Activated effector memory CD4-positive, alpha-beta T cell treated with anti-CD3 and anti-CD28 coated beads, Interleukin-2, amount 50 U/mL, for 16 hours (primary cell): ENCODE data around the gene GFPT1.
A peak's percentile ranks its signal among the peaks of the same experiment; 100 is the strongest.
"Not testable (repeated sequence)": the region's sequence is repeated elsewhere in the genome, so short reads cannot be mapped to it uniquely, and the experiment has no call there.

Source experiments
- DNase-seq: peaks from one replicate; pipeline ENCODE4 v3.0.0-alpha.2; 2020

The GFPT1 gene

DNA sequence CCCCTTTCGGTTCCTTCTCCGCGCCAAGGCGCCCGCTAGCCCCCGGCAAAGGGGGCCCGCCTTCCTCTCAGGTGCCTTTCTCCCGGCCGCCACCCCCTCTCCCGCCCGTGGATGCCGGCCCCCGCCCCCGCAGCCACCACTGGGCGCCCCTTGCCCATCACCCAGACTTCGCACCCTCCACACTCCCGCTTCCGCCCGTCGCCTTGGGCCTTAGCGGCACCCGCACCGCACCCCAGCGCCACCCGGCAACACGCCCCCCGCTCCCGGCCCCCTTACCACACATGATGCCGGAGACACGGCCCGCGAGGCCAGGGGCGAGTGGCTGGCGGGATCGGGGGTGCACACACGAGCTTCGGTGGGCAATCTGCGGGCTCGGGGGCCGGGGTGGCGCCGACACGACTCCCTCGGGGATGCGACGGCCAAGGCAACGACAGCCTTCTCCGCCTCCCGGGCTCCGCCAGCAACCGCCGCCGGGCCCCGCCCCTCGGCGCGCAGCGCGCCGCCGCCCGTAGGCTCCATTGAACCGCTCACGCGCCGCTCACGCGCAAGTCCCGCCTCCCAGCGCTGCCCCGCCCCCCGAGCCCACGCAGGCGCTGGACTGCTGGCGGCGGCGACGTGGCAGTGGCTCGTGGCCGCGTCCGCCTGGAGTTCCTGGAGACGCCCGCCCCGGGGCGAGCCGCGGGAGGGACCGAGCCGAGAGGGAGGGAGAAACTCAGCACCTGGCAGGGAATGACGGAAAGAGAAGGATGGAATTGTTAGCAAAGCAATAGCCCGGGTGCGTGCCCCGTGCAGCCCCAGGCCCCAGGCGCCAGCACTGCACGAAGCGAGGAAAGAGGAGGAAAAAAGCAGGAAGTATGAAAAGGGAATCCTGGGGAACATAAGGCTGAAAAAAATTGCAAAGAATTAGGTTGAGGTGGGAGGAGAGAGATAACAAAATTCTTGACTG is at the start of gene GFPT1:
Gene GFPT1, minus strand, starts transcription at position 439 of the 946 bp plus-strand sequence. Its CDS starts 156 bp downstream, at position 283.
- DNase-seq: peak; percentile 97

DNA sequence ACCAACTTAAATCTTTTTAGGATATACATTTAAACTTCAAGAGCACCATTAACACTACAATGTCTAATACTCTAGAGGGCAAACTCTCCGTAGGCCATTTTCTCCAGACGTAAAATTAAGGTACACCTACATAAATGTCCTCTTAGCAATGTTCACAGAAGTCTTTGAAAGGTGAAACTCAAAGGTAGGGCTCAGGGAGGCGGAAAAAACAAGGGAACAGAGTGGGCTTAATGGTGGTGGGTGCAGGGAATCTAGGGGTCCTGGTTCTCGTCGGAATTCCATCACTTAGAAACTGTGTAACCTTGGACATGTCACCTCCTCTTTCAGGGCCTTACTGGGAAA is 49.5 kb upstream of the GFPT1 start:
- no peak for DNase-seq

DNA sequence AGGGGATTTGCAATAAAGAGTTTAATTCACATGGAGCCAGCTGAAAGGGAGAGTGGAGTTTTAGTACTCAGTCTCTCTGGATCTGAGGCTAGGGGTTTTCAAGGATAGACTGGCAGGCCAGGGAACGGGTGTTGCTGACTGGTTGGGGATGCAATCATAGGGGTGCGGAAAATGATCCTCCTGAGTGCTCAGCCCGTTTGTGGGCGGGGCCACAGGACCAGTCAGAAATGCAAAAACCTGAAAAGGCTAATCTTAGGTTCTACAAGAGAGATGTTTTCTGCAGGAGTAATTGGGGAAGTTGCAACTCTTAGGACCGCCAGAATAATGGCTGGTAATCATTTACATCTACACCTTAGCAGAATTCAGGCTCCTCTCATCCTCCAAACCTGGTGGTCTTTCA is 47.7 kb upstream of the GFPT1 start:
- no peak for DNase-seq

DNA sequence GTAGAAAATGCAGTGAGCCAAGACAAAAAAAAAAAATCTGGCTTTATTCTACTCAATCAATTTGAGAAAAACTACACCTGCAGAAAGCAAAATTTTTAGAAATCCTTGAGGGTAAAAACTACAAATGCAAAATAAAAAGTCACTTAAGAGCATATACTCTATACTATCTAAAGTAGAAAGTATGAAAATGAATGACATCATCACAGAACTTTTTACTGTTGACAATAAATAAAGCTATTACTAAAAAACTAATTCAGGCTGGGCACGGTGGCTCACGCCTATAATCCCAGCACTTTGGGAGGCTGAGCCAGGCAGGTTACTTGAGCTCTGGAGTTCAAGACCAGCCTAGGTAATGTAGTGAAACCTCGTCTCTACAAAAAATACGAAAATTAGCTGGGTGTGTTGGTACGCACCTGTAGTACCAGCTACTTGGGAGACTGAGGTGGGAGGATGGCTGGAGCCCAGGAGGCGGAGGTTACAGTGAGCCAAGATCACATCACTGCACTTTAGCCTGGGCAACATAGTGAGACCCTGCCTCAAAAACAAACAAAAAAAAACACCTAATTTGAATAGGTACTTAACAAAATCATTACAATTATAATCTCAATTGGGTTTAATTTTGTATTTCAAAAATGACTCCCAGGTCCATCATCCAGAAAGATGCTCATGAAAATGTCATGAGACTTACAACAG is 42.6 kb upstream of the GFPT1 start:
- no peak for DNase-seq

DNA sequence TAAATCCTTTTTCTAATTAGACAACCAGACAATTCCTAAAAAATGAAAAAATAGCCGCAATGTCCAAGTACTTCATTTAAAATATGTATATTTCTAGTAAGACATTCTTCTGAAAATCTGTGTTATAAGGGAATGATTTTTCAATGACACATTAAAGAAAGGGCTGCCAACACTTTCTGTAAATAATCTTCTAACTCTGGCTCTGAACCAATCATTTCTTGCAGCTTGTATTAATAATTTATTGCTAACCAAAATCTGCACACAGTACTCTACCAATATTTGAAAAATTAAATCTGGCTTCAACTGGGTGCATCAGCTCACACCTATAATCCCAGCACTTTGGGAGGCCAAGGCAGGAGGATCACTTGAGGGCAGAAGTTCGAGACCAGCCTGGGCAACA is 42.0 kb upstream of the GFPT1 start:
- no peak for DNase-seq

DNA sequence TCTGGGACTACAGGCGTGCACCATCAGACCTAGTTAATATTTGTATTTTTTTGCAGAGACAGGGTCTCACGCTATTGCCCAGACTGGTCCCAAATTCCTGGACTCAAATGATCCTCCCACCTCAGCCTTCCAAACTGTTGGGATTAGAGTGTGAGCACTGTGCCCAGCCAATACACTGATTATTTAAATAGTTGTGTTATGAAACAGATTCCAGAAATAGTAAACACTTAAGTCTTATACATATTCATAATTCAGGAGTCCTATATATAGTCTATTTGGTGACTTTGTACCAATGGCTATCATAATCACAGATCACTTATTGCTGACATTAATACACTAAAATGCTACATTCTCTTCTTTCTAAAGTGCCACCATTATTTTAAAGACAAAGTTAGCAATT is 37.4 kb upstream of the GFPT1 start:
- no peak for DNase-seq

DNA sequence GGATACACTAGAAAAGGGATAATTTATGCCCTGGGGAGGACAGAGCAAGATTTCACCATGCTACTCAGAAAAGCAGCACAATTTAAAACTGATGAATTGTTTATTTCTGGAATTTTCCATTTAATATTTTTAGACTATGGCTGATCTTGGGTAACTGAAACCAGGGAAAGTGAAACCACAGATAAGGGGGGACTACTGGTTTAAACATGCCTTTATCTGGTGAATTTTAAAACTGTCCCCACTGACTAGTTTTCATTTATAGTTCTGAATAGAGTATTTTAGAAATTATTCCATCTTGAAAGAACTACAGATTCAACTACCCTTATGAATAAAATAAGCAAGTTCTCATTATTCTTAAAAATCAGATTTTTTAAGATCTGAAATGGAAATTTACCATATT is 35.2 kb upstream of the GFPT1 start:
- DNase-seq: no peak

DNA sequence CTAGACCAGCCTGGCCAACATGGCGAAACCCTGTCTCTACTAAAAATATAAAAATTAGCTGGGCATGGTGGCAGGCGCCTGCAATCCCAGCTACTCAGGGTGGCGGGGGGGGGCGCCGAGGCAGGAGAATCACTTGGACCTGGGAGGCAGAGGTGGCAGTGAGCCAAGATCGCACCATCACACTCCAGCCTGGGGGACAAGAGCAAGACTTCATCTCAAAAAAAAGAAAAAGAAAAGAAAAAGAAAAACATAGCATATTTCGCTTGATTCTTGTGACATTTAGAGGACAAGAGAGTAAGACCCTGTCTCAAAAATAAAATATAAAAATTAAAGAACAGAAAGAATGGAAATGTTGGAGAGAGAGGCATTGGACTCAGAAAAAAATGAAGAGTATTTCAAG is 32.1 kb upstream of the GFPT1 start:
- not testable (repeated sequence) for DNase-seq

DNA sequence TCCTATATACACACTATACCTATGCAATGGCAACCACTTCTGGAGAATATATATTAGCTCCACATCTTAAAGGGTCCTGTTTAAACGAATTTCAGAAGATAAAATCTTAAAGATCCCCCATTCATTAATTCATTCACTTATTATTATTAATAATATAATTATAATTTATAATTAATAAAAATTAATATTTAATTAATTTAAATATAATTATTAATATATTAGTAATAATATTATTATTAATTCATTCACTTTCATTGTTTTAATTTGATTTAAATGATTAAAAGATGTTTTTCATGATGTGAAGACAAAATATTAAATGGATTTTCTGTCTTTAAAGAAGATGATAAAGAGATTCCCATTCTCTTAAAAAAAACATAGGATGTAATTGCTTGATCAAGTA is 29.1 kb upstream of the GFPT1 start:
- DNase-seq: no peak

DNA sequence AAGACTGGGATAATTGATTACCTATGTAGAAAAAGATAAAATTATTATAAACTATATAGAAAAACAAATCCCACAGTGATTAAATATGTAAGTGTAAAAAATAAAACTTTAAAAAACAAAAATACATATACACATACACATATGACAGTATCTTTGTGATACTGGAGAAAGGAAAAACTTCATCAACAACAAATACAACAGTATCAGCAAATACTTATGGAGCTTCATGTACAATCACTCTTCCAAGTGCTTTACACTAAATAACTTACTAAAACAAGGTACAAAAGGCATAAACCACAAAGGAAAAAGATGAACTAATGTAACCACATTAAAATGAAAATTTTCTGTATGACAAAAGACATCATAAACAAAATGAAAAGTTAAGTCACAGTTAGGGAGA is 24.1 kb upstream of the GFPT1 start:
- no peak for DNase-seq

DNA sequence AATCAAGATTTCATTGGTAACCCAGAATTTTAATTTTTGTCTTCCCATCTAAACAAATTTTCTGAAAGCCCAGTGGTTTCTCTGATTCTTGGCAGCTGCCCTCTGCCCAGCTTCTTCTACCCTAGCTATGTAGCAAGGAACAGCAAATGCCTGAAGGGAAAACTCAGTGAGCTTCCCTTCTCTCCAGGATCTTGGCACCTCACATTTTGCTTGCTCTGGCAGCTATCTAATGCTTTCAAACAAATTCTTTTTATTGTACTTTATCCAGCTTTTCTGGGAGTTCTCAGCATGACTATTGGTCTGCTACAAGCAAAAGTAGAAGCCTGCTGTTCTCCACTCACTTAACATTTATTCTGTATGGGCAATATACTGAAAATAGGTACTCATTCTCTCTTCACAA is 18.3 kb upstream of the GFPT1 start:
- DNase-seq: no peak

DNA sequence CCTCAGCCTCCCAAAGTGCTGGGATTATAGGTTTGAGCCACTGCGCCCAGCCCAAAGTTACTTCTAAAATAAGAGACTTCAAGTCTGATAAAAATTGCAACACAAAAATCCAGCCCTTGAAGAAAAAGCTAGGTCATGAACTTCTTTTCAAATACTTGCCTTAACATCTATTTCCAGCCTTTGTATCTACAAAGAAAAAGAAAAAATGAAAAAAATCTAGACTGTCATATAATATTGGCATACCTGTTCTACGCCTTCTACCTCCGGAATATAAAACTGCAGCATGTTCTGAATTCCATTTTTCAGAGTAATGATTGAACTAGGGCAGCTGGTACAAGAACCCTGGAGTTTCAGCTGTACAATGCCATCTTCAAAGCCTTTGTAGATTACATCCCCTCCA is 13.1 kb upstream of the GFPT1 start:
- no peak for DNase-seq

DNA sequence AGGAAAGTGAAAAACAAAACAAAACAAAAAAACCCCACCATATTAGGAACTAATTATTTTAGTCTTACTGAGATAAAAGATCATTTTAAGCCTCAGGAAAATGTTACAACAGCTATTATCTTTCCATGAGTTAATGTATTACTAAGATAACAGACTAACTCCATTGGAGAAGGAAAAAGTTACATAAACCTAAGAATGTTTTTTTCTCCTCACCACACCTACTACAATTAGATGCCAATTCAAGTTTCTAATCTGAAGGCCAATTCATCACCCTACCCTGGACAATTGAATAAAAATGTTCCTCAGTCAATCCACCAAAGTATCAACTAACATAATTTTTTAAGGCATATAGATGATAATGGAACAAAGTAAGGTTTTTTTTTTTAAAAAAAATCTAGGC is 10.2 kb upstream of the GFPT1 start:
- no peak for DNase-seq

DNA sequence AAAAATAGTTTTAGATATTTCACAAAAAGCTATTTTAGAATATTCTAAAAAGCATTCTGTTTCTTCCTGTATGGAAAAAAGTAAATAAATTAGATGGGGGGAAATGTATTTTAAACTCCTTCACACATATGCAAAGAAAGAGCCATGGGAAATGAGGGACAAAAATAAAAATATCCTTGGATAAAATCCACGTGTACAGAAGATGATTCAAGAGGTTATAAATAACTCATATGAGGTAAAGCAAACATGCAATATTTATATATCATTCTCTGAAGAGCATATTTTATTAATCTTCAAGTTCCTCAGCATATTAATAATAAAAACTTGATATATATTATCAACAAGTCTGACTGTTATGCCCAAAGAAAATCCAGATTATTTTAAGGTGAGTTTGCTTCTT is 8.8 kb upstream of the GFPT1 start:
- no peak for DNase-seq

DNA sequence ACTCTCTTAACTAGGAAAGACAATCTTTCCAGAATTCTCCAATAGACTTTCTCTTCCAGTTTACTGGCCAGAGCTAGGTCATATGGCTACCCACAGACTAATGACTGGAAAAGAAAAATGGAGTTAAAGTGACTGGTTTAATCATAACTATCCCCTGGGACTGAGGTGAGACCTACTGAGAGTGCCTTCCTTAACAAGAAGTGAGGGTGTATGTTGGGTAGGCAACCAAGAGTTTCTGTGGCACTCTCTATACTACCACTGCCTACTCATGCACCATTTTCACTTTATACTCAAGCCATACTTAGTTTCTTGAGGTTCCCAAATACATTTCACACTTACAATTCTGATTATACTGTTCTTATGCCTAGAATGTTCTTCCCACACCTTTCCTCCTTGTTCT is 6.9 kb upstream of the GFPT1 start:
- no peak for DNase-seq

DNA sequence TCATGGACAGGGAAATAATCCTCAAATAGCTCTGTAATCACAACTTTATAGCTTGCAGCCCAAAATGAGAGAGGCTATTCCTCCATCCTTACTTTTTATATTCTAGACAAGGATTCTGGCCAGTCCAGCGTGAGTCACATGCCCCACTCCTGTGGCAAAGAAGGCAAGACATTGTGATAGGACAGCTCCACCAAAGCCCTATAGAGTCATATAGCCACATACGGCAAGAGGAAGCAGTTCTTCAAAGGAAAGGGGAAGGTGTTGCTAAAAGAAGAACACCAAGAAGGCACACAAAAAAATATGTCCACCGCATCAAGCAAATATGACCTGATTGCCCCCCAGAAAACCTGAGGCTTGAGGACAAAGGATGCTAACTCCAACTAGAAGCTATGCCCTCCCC is 3.4 kb upstream of the GFPT1 start:
- DNase-seq: no peak

DNA sequence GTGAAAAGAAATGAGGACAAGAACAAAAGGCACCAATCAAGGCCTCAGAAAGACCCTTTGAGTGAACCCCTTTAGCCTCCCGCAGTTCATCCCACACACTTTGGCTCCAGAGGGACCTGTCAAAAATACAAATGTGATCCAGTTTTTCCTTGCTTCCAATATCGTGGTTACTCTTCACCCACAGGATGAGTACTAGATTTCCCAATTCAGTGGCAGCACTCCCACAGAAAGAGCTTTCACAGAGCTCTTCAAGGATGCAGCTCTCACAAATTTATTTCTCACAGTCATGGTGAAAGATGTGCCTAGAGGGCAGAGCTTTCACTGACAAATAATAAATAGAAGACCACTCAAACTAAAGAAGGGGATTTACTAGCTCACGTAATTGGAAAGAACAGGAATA is 3.0 kb upstream of the GFPT1 start:
- DNase-seq: no peak

DNA sequence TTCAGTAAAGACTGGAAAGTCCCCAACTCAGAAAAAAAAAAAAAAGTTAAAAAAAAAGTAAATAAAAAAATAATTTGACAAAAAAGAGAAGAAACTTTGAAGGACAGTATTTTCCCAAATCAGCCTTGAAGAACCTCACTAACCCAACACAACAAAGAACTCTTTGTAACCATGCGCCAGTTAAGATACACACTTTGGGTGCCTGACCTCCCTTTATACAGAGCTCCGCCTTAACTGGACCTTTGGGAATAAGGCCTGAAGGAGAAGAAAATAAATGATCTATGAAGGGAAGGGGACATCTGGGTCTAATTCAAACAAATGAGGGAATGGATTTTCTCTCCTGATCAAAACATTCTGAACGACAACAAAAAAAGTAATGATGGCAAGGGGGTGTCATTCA is 2.2 kb upstream of the GFPT1 start:
- no peak for DNase-seq

DNA sequence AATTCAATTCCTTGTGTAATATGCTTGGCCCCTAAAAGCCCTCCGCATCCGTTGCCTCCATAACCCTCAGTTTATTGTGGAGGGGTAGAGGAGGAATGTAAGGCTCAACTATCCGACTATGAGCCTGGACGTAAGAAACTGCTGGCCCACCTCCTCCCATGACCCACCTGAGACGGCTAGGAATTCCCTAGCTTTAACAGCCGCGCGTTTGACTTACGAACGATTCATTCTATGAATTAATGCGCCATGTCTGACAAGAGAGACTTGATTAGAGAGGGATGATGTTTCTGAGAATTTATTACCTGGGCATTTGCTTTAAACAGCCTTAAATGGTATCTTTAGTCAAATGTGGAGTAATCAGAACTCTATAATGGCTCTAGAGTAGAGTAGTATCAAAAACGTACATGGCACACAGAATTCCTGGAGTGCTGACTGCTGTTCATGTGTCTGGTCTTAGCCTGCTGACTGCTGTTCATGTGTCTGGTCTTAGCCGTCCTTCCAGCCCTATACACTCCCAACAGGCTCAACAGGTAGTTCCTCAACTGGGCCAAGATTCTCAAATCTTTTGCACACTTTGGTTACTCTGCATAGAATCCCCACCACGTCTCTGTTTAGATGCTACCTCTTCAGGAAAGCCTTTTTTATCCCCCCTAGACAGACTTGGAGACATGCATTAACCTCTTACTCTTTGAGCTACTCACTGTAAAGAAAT is 899 bp upstream of the GFPT1 start:
- no peak for DNase-seq

DNA sequence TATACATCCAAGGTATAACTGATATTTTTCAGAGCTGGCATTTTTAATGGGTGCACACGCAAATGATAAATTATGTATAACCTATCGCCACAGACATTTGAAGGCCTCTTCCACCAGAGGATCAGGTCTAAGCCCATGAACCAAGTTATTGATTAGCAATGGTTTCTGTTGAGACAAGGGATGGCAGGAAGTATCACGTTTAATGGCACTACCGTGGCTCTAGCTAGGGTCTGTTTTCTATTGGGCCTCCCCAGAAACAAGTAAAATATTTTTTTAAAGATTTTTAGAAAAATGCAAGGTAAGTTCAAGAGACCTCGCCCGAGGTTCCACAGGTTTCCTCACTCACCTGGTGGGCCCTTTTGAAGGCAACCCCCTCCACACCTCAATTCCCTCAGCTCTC is 667 bp downstream of the GFPT1 start:
- no peak for DNase-seq

DNA sequence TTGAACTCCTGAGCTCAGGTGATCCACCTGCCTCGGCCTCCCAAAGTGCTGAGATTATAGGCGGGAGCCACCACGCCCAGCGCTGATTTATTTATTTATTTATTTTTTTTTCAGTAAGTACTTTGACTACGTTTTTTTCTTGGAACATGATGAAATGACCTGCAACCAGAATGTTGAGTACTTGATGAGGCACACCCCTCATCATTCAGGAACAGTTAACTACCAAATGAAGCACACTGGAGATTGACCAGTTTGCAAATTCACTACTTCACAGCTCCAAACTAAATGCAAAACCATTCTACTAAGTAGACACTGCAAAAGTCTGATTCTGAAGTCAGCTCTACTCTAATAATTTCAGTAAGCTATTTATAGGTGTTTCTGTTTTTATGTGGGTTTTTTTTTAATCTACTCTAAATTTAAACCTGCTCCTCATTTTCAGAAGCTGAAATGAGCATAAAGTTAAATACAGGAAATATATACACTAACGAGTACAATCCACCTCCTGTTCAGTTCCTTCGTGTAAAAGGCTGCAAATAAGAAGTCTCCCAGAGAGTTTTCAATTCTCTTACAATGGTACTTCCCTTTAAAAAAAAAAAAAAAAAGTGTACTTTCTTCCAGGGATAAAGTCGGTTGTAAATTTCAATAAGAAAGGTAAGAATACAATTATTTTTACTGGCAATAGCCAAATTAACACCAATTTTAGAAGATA is 1.4 kb downstream of the GFPT1 start:
- no peak for DNase-seq

DNA sequence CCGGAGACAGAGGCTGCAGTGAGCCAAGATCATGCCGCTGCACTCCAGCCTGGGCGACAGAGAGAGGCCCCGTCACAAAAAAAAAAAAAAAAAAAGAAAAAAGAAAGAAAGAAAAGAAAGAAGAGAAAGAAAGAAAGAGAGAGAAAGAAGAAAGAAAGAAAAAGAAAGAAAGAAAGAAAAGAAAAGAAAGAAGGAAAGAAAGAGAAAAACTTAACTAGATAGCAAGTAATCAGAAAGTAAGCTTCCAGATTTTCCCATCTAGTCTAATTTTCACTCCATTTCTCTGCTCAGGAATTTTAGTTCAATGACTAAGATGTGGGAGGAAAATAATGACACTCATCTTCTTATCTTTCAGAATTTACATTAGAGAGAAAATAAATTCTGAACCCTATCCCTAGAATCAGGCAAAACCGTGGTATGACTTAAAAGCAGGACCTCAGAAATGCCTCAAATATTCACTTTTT is 2.4 kb downstream of the GFPT1 start:
- no peak for DNase-seq

DNA sequence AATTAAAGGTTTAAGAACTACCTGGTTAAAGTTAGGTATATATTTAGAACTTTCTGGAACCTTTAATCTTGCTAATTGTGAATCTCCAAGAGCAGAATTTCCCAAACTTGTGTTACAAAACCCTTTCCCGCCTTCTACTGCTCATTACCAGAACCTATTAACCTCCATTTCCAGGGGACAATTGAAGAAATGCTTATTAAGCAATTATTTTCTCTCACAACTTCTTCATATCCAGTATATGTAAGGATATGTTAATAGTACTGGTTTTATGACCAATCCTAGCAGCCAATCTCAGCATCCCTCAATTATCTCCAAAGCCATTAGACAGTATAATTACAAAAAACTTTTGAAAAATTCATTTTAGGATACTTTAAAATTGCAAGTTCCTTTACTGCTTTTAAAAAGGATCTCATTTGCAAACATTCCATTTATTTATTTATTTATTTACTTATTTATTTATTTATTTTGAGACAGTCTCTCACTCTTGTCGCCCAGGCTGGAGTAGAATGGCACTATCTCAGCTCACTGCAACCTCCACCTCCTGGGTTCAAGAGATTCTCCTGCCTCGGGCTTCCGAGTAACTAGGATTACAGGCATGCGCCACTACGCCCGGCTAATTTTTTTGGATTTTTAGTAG is 3.7 kb downstream of the GFPT1 start:
- no peak for DNase-seq
